Measurements from ENCODE around the gene CTNNA3. TPM values are rescaled to one million over a fixed set of nuclear protein-coding genes. Genes with fewer than 3 reads are reported as not detected.

CTNNA3 gene
- total and polyA plus RNA-seq, 4 donors: 0.16 to 2.4 (median 1.4) TPM

GRCh38 chr10:67280405-67280804 lies 415.6 kb downstream of the CTNNA3 start:
- H3K4me3 ChIP-seq (ENCODE audit: low read depth in 1 of 3, low read length in 3 of 3): no peak overlapping the region
- no peaks in the 10 kb centered on the region for H3K4me1 ChIP-seq (ENCODE audit: control insufficient read depth in 4 of 4, insufficient read depth in 4 of 4, low read length in 3 of 4)
- no peak overlapping the region for H3K27ac ChIP-seq (ENCODE audit: low read depth in 1 of 2, low read length in 2 of 2)
- TF ChIP-seq NR2F2 (IDR thresholded peaks at IDR 0.05) (no peak), HNF4A (conservative IDR thresholded peaks at IDR 0.05) (no peak), FOXA2 (IDR thresholded peaks at IDR 0.05) (no peak), TAF1 (conservative IDR thresholded peaks at IDR 0.05) (no peak), EGR1 (IDR thresholded peaks at IDR 0.05; ENCODE audit: low read depth in 2 of 2) (no peak), JUND (IDR thresholded peaks at IDR 0.05) (no peak)
- TF ChIP-seq, protein P1, sequence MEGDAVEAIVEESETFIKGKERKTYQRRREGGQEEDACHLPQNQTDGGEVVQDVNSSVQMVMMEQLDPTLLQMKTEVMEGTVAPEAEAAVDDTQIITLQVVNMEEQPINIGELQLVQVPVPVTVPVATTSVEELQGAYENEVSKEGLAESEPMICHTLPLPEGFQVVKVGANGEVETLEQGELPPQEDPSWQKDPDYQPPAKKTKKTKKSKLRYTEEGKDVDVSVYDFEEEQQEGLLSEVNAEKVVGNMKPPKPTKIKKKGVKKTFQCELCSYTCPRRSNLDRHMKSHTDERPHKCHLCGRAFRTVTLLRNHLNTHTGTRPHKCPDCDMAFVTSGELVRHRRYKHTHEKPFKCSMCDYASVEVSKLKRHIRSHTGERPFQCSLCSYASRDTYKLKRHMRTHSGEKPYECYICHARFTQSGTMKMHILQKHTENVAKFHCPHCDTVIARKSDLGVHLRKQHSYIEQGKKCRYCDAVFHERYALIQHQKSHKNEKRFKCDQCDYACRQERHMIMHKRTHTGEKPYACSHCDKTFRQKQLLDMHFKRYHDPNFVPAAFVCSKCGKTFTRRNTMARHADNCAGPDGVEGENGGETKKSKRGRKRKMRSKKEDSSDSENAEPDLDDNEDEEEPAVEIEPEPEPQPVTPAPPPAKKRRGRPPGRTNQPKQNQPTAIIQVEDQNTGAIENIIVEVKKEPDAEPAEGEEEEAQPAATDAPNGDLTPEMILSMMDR (IDR thresholded peaks at IDR 0.05; ENCODE audit: low read depth, low read length, missing input control): no peak
- TF ChIP-seq, protein P2, sequence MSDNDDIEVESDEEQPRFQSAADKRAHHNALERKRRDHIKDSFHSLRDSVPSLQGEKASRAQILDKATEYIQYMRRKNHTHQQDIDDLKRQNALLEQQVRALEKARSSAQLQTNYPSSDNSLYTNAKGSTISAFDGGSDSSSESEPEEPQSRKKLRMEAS (IDR thresholded peaks at IDR 0.05): no peak
- no peak overlapping the region for H3K9ac ChIP-seq (ENCODE audit: low read depth in 1 of 2, low read length in 2 of 2)
- no peaks in the 10 kb centered on the region for H3K9me3 ChIP-seq (ENCODE audit: control insufficient read depth in 4 of 4, low read length in 3 of 4)
- H3K36me3 ChIP-seq (ENCODE audit: control insufficient read depth in 4 of 4, insufficient read depth in 3 of 4, low read depth in 1 of 4, low read length in 3 of 4): no peaks in the 10 kb centered on the region
- no peak for DNase-seq (ENCODE audit: low spot score)
- WGBS: 97% methylated on average over 4 of the region's 4 CpGs
- H3K27me3 ChIP-seq (ENCODE audit: control insufficient read depth in 4 of 4, insufficient read depth in 4 of 4, low read length in 3 of 4): no peaks in the 10 kb centered on the region

DNA sequence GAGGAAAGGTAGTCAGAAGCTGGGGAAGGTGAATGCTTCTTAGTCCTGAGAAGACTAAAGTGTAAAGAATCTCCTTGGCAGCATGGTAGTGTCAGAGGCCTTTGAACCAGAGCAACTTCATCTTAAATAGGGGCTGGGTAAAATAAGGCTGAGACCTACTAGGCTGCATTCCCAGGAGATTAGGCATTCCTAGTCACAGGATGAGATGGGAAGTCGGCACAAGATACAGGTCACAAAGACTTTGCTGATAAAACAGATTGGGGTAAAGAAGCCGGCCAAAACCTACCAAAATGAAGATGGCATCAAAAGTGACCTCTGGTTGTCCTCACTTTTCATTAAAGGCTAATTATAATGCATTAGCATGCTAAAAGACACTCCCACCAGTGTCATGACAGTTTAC lies 418.6 kb downstream of the CTNNA3 start:
- Histone ChIP-seq H3K27ac (ENCODE audit: low read depth in 1 of 2, low read length in 2 of 2) (no peak overlapping the region), H3K9ac (ENCODE audit: low read depth in 1 of 2, low read length in 2 of 2) (no peak overlapping the region), H3K27me3 (ENCODE audit: control insufficient read depth in 4 of 4, insufficient read depth in 4 of 4, low read length in 3 of 4) (no peaks in the 10 kb centered on the region), H3K9me3 (ENCODE audit: control insufficient read depth in 4 of 4, low read length in 3 of 4) (no peaks in the 10 kb centered on the region), H3K36me3 (ENCODE audit: control insufficient read depth in 4 of 4, insufficient read depth in 3 of 4, low read depth in 1 of 4, low read length in 3 of 4) (no peaks in the 10 kb centered on the region), H3K4me3 (ENCODE audit: low read depth in 1 of 3, low read length in 3 of 3) (no peak overlapping the region), H3K4me1 (ENCODE audit: control insufficient read depth in 4 of 4, insufficient read depth in 4 of 4, low read length in 3 of 4) (no peaks in the 10 kb centered on the region)
- WGBS: 91% methylated on average over 2 of the region's 2 CpGs
- no peak for TF ChIP-seq FOXA1 (IDR thresholded peaks at IDR 0.05)
- no peak for DNase-seq (ENCODE audit: low spot score)

DNA sequence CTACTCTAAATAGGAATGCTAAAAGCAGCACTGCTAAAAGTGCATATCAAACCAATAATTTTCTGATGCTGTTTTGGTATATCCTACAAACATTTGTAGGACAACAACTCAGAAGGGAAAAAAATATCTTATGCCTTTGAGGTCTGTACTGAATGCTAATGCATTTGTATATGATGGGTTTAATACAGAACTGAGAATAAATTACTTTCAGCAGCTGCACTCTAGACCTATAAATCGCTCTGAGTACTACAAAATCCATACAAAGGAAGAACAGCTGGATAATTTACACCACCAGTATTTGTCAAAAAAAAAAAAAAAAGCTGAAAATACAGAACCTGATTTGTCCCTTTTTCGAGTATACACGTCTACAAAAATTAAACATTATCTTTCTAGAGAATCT lies 426.2 kb downstream of the CTNNA3 start:
- H3K9ac ChIP-seq (ENCODE audit: low read depth in 1 of 2, low read length in 2 of 2): no peak overlapping the region
- H3K4me3 ChIP-seq (ENCODE audit: low read depth in 1 of 3, low read length in 3 of 3): no peak overlapping the region
- H3K27me3 ChIP-seq (ENCODE audit: control insufficient read depth in 4 of 4, insufficient read depth in 4 of 4, low read length in 3 of 4): no peaks in the 10 kb centered on the region
- TF ChIP-seq NR2F2 (IDR thresholded peaks at IDR 0.05) (no peak), EGR1 (IDR thresholded peaks at IDR 0.05; ENCODE audit: low read depth in 2 of 2) (no peak), FOXA1 (IDR thresholded peaks at IDR 0.05) (no peak), SP1 (IDR thresholded peaks at IDR 0.05) (no peak), ATF3 (IDR thresholded peaks at IDR 0.05) (no peak), TAF1 (conservative IDR thresholded peaks at IDR 0.05) (no peak), RAD21 (IDR thresholded peaks at IDR 0.05) (no peak)
- TF ChIP-seq, protein P2 (IDR thresholded peaks at IDR 0.05): no peak
- TF ChIP-seq, protein P3, sequence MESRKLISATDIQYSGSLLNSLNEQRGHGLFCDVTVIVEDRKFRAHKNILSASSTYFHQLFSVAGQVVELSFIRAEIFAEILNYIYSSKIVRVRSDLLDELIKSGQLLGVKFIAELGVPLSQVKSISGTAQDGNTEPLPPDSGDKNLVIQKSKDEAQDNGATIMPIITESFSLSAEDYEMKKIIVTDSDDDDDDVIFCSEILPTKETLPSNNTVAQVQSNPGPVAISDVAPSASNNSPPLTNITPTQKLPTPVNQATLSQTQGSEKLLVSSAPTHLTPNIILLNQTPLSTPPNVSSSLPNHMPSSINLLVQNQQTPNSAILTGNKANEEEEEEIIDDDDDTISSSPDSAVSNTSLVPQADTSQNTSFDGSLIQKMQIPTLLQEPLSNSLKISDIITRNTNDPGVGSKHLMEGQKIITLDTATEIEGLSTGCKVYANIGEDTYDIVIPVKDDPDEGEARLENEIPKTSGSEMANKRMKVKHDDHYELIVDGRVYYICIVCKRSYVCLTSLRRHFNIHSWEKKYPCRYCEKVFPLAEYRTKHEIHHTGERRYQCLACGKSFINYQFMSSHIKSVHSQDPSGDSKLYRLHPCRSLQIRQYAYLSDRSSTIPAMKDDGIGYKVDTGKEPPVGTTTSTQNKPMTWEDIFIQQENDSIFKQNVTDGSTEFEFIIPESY (IDR thresholded peaks at IDR 0.05): no peak
- TF ChIP-seq, protein P1 (IDR thresholded peaks at IDR 0.05; ENCODE audit: low read depth, low read length, missing input control): no peak
- DNase-seq (ENCODE audit: low spot score): no peak
- H3K9me3 ChIP-seq (ENCODE audit: control insufficient read depth in 4 of 4, low read length in 3 of 4): no peaks in the 10 kb centered on the region
- H3K36me3 ChIP-seq (ENCODE audit: control insufficient read depth in 4 of 4, insufficient read depth in 3 of 4, low read depth in 1 of 4, low read length in 3 of 4): no peaks in the 10 kb centered on the region
- no peaks in the 10 kb centered on the region for H3K4me1 ChIP-seq (ENCODE audit: control insufficient read depth in 4 of 4, insufficient read depth in 4 of 4, low read length in 3 of 4)
- 76% methylated on average over 3 of the region's 3 CpGs for WGBS
- no peak overlapping the region for H3K27ac ChIP-seq (ENCODE audit: low read depth in 1 of 2, low read length in 2 of 2)
